GM18867 (cell line): ENCODE data around the gene MYBPH.

ENCODE experiments used
- ATAC-seq: cut with Tn5 transposase; IDR thresholded peaks from one replicate; pipeline ENCODE4 v1.9.1; 2021; ENCODE audit warnings: mild to moderate bottlenecking, moderate library complexity; ENCODE audit not compliant: unreplicated experiment

The MYBPH gene

DNA sequence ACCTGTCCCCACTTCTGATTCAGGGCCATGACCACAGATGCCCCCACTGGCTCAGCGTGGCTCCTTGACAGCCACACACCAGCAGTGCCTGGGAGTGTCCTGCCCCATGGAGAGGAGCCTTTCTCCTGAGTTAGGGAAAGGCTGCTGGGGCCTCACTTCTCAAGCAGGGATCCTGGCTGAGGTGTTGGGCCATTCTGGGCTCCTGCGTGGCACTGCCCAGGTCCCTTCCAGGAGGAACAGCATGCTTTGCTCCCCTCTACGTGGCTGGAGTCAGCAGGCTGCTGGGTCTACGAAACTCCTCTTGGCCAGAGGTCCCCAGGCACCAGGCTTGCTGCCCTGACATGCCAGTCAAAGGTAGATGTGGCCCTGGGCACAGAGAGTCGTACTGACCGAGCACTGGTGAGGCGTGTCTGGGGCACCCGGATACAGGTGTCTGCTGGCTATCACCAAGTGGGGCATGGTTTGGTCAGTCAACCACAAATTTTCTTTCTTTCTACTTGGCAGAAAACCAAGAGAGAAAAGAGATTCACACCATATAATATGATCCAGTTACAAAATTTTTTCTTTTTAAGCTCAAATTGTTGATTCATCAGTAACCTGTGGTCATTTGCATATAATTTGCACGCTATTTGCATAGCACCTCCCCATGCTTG is 44.0 kb downstream of the MYBPH start:
- ATAC-seq = no peak

DNA sequence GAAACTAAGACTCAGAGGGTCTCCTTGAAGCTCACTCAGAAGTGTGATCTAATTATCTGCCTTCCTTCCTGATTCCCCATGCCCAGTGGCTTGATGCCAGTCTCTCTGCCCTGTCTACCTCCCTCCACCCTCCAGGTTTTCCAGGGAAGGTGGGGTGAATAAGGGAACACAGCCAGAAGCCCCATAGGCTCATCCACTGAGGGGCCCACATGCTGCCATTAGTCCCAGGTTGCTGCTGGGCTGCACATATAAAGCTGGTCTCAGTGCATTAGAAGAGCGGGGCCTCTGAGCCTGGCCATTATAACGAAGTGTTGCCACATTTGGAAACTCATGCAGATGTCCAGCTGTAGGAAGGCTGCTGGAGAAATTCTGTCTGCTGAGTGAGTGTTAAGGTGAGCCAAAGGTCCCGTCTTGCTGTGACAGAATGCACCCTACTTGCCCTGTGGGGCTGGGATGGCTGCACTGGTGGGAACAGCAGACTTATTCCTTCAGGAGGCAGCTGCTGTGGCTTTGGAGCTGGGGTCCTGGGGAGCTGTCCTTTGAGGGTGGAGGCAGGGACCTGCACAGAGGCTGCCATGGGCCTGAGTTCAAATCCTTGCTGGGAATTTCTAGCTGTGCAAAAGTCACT is 45.2 kb downstream of the MYBPH start:
- no peak for ATAC-seq

DNA sequence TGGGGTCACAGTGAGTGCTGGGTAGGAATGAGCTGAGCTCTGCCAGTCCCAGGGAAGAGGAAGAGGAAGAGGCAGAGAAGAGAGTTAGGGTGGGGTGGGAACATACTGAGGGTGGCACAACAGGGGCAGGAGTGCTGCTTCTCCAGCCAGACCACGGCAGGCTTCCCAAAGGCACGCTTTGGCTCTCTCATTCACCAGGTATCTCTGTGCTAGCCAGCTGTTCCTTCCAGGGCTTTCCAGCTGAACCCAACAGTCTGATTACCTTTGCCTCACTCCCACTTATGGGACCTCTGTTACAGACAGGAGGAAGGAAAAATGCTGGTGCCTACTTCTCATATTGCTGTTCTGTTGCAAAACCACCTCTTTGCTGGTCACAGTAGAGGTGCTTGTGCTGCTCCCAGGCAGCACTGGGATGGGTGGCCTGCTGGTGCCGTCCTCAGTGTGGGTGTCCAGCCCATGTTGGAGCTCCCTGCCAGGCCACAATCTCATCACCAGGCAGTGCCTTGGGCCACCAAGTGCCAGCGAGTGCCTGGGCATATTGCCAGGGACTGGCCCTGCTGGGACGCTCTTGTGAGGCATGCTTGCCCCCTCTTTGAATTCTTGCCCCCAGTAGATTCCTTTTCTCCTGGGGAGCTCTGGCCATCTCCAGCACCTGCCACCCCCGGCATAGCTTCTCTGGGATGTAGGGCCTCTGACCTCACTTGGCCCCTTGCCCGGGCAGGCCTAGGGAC is 46.0 kb downstream of the MYBPH start:
- ATAC-seq = no peak

DNA sequence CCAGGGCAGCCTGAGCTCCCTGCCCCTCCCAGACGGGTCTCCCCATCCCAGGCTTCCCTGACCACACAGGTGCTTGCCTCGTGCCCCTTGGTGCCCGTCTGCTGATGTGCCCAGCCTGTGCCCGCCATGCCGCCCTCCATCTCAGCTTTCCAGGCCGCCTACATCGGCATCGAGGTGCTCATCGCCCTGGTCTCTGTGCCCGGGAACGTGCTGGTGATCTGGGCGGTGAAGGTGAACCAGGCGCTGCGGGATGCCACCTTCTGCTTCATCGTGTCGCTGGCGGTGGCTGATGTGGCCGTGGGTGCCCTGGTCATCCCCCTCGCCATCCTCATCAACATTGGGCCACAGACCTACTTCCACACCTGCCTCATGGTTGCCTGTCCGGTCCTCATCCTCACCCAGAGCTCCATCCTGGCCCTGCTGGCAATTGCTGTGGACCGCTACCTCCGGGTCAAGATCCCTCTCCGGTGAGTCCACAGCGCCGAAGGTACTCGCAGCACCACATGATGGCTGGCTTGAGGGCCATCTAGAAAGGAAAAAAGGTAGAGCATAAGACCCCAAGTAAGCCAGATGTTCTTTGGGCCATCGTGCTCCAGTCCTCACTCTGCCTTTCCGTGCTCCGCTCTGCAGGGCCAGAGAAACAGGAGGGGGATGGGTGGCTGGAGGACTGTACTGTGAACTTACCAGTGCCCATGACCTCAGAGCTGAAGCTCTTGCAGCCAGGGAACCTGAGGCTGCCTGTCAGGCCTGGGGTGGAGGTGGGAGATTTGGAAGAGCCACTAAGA is 46.7 kb downstream of the MYBPH start:
- ATAC-seq = no peak

DNA sequence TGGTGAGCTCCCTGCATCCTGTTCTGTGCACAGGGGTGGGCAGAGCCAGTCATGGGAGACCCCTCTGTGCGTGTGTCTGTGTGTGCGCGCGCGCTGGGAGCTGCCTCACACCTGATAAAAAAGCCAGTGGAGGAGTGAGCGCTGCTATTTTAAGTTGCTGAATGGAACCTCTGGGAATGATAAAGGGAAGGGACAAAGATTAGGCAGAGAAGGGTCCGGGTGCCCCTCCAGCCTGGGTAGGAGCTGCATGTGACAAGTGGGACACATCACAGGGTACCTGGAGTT is 47.3 kb downstream of the MYBPH start:
- ATAC-seq = no peak

DNA sequence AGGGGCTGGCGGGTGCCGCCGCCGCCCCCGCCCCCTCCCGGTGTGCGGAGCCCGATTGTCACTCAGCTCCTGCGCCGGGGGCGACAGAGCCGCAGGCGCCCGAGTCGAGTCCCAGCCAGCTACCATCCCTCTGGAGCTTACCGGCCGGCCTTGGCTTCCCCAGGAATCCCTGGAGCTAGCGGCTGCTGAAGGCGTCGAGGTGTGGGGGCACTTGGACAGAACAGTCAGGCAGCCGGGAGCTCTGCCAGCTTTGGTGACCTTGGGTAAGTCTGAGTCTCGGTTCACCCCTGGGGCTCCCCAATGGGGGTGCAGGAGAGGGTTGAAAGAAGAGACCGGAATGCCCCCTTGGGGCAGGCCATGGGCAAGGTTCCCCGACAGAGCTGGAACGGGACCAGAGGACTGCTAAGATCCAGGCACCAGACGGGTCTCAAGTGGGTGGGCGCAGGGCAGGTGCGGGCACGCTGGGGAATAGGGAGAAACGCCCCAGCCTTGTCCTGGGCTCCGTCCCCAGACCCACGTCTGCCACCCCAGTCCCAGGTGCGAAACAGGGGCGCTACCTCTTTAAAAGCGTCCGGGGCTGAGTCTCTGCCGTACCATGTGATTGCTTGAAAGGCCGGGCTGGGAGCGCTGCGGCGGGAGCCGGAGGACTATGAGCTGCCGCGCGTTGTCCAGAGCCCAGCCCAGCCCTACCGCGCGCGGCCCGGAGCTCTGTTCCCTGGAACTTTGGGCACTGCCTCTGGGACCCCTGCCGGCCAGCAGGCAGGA is 47.8 kb downstream of the MYBPH start, which contains the start of gene ADORA1:
ADORA1 (plus strand) TSS at position 61 of the 765 bp plus-strand sequence. CDS start 1,116 bp downstream, outside the sequence.
- ATAC-seq = no peak

DNA sequence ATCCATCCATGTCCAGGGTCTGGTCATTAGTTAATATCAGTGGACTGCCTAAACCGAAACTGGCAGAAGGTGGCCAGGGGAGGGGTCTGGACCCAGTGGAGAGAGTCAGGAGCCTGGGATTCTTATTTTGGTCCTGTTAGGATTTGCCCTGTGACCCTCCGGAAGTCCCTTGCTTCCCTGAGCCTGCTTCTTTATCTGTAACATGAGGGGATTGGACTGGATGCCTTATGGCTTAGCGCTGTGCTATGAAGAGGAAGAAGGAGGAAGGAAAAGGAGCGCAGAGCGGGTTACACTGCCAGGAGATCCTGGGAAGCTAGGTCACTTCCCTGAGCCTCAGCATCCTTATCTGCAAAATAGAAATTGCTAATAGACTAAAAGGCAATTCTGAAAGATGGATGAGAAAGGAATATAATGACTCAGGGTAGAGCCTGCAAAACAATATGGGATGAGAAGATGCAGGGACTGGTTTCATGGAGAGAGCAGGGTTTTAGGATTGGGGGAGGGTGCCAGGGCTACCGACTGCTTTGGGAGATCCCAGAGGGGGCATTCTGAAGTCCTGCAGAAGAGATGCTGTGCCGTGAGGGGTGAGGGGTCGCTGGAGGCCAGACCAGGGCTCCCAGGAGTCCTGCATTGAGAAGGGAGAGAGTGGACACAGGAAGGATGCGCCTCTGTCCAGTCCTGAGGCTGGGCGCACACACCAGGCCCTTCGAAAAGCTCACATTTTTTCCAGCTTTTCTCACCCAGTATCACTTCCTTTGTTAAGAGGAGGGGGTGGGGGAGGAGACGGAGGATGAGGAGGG is 48.6 kb downstream of the MYBPH start:
- ATAC-seq = no peak

DNA sequence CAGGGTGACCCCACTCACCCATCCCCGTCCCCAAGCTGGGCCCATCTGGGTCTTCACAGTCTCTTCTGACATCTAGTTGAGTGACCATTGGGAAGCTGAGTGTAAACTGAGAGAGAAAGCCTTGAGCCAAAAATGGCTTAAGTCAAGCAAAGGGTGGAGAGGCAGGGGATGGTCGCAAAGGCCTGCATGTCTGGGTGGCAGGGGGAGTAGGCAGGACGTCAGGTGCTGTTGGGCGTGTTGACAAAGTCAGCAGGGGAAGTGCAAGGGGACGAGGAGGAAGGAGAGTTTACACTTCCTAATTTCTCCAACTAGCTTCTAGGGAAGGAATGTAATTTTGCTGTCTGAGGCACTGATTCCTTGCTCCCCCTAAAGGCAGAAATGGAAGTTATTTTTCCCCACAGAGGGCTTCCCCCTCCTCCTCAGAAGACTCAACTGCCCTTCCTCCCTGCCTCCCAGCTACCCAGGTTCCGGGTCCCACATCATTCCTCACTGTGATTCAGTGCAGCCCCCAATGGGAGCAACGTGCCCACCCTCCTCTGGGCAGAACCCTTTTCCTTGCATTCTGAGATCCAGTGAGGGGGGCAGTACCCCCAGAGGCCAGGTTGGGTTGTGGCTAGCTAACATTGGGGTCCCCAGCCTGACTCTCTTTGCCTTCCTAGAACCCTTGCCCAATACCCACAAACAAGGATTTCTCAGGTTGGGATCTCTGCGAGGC is 49.3 kb downstream of the MYBPH start:
- no peak for ATAC-seq

DNA sequence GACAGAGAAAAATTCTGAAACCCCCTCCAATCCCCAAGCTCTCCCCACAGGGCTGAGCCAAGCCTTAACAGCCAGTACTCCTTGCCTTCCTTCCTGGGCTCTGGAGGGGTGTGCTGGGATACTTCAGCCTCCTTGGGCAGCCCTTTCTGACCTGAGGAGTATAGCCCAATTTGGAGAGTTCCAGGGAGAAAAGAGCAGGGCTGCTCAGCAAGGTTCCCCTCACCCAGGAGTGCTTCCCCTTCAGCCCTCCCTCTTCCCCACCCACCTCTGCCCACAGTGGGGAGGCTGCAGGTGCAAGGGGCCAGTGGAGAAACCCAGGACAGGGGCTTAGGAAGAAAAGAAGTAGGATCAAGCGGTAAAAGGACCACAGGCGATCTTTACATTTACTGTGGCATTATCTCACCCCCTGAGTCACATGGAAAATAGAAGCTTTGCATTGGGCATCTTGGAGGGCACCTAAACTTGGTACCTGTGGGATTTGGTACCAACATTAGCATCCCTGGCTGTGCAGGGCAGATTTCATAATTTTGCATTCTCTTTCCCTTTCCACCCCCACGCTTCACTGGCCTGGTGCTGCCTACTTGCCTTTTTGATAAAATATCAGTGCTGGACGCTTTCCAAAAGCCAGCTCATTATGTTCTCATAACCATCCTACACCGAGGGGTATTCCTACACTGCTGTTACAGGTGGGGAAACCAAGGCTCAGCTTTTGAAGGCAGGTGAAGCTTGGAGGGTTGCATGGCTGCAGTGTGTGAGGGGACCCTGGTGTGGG is 50.9 kb downstream of the MYBPH start:
- ATAC-seq = no peak

DNA sequence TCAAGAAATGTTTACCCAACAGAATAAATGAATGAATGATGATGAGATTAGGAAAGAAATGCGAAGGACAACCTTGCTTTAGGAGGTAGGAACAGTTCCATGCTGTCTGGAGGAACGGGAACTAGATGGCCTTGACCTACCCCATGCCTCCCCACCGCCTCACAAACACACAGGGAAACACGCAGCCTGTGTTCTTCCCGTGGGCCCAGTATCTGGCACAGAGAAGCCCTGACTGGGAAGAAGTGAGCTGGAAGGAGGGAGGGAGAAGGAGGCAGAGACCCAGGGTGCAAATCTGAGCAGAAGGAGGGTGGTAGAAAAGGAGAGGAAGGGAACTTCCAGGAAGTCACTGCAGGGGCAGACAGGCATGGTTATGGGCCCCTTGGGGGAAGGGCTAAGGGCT is 51.6 kb downstream of the MYBPH start:
- no peak for ATAC-seq

DNA sequence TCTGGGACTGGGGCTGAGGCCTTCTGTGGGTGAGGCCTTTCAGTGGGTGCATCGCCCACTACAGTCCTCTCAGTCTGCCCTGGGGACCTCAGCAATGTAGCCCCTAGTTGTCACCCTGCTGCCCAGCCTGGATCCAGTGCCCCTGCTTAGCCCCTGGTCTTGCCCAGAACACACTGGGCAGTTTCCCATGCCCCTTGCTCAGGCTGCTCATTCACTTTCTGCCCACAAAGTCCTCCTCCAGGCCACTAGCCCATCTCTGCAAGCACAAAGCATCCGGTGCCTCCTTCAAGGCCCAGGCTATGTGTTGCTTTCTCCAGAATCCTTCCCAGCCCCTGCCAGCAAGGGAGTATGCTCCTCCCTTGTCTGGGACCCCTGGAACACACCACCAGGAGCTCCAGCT is 53.5 kb downstream of the MYBPH start:
- no peak for ATAC-seq

DNA sequence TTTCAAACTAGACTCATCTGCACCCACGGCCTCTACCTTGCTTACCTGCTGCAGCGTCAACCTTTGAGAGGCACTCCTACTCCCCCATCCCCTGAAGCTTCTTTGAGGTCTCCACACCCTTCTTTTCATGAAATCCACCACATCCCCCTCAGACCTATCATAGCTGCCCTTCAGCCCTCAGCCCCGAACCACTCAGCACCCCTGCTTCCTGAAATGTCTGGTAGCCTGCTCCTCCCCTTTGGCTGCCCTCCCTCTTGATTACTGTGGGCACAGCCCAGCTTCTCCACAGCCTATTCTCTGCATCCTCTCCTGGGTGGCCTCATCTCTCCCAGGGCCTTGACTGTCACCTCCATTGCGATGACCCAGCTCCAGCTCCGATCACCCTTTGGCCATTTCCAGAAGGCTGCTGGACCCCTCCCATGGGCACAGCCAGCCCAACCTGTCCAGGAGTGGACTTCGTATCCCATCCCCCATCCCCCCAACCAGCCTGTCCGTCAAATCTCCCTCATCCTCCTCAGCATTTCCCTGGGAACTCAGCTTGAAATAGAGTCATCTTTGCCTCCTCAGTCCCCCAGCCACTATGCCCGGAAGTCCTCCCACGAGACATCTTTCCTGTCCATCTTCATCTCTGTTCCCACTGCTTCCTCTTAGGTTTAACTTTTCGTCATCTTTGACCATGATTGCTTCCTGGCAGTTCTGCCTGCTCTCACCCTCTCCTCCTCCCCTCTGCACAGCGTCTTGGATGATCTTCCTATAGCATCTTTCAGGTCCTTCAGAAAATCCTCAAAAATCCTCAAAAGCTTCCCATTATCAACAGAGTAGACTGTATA is 54.2 kb downstream of the MYBPH start:
- no peak for ATAC-seq

DNA sequence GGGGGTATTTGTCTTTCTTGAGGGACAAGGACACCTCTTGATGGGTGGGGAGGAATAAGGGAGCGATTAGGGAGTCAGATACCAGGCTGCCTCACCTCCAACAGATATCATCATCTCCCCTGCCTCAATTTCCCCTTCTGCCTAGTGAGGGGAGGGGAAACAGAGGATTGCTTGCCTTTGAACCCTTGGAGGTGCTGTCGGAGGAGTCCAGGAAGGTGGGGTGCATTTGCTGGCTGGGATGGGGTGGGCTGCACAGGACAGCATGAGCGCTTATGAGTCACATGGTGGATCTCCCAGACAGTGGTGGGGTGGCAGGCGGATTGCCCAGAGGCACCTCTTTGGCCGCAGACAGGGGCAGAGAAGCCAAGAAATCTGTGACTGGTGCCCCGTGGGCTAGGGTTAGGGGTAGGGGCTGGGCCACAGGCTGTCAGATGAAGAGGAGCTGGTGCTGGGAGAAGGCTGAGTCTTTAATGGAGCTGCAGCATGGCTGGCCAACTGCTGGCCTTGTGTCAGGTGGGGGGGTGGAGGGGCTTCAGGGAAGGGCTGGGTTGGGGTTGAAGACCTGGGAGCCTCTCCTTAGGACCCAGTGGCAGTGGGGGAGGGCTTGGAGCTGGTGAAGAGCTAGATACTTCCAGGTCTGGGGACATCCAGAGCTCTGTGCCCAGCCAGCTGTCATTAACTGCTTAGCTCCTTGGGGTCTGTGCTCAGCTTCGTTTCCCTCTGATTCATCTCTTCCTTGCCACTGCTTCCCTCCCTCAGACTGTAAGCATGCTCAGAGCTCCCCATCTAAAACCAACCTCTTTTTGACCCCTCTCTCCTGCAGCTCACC is 55.1 kb downstream of the MYBPH start:
- no peak for ATAC-seq
